MCF 10A (cell line): Measurements from ENCODE around the gene NRG3. TPM values are rescaled to one million over a fixed set of nuclear protein-coding genes. Genes with fewer than 3 reads are reported as not detected.
A peak's percentile ranks its signal among the peaks of the same experiment; 100 is the strongest.

Experiments used
- BruUV-seq: library from RNA; stranded (reverse); fragments of 400-500 nt; replicated peaks from 2 replicates; lab custom pipeline; 2021; lab: Mats Ljungman, UMichigan
- CTCF ChIA-PET: fragments of 300-600 bp; sonication (Branson Sonifier 250); formaldehyde crosslinking; extraction: SDS; loops from one replicate; lab custom pipeline; 2021; ENCODE audit warnings: antibody characterized with exemption, inconsistent platforms; lab: Yijun Ruan, JAX
- POLR2A ChIA-PET: fragments of 300-600, 350-650 bp; sonication (Branson Sonifier 250); formaldehyde crosslinking; extraction: SDS; loops from one replicate; lab custom pipeline; 2020; ENCODE audit warnings: antibody characterized with exemption, inconsistent platforms; lab: Yijun Ruan, JAX
- DNase-seq: peaks from one replicate; pipeline ENCODE4 v3.0.0-alpha.2; 2018; ENCODE audit not compliant: unreplicated experiment
- H3K27ac Mint-ChIP-seq: one replicate; pipeline ENCODE4 v1.8.0; 2022; ENCODE audit warnings: mild to moderate bottlenecking, low read depth, mixed read lengths; ENCODE audit not compliant: unreplicated experiment
- H3K27me3 Mint-ChIP-seq: one replicate; pipeline ENCODE4 v1.8.0; 2022; ENCODE audit warnings: mixed read lengths; ENCODE audit not compliant: insufficient read depth, unreplicated experiment
- H3K36me3 Mint-ChIP-seq: one replicate; pipeline ENCODE4 v1.8.0; 2022; ENCODE audit warnings: mild to moderate bottlenecking, moderate library complexity, mixed read lengths; ENCODE audit not compliant: insufficient read depth, unreplicated experiment
- H3K4me1 Mint-ChIP-seq: one replicate; pipeline ENCODE4 v1.8.0; 2022; ENCODE audit warnings: mixed read lengths; ENCODE audit not compliant: insufficient read depth, unreplicated experiment
- H3K4me3 Mint-ChIP-seq: one replicate; pipeline ENCODE4 v1.8.0; 2022; ENCODE audit warnings: mild to moderate bottlenecking, moderate library complexity, mixed read lengths; ENCODE audit not compliant: unreplicated experiment
- H3K9me3 Mint-ChIP-seq: one replicate; pipeline ENCODE4 v1.8.0; 2022; ENCODE audit warnings: mixed read lengths; ENCODE audit not compliant: unreplicated experiment
- CTCF ChIP-seq: fragments of 200-600 bp; IDR thresholded peaks from one replicate; pipeline ENCODE4 v1.8.0; 2022; ENCODE audit warnings: antibody characterized with exemption, mild to moderate bottlenecking; ENCODE audit not compliant: unreplicated experiment
- intact Hi-C: fragments of 100-400 bp; cut with micrococcal nuclease; formaldehyde crosslinking; loops from 2 replicates; pipeline ENCODE4 v1.14.1; 2022
- total RNA-seq: library from RNA; stranded (reverse); gene quantifications from 2 replicates; pipeline ENCODE4 v1.2.3, GENCODE V29; 2022

The NRG3 gene
- total RNA-seq, 1 experiment from 2014 or later = not detected

GRCh38 chr10:81900989-81901388 is 26.0 kb downstream of the NRG3 start:
- intact Hi-C loops = no loop called here
- Mint-ChIP-seq H3K9me3 (no peaks in the 10 kb centered on the region), H3K27me3 (no peaks in the 10 kb centered on the region), H3K4me1 (peaks cover 10% of the 10 kb centered on the region), H3K4me3 (no peak overlapping the region), H3K36me3 (no peaks in the 10 kb centered on the region), H3K27ac (no peak overlapping the region)
- POLR2A ChIA-PET = no interaction called here
- BruUV-seq = no TSS peak
- DNase-seq = no peak
- TF ChIP-seq CTCF = no peak
- CTCF ChIA-PET = interaction anchor here (0.6 kb wide), 1 partner anchor 1395 kb away, joined by 4 read pairs; no protein-coding TSS in a partner anchor

- no peak for TF ChIP-seq CTCF
- intact Hi-C loops = no loop called here
- CTCF ChIA-PET = no interaction called here
- DNase-seq = no peak
- peaks cover 13% of the 10 kb centered on the region for H3K4me1 Mint-ChIP-seq
- no peaks in the 10 kb centered on the region for H3K27me3 Mint-ChIP-seq
- no peaks in the 10 kb centered on the region for H3K36me3 Mint-ChIP-seq
- H3K27ac Mint-ChIP-seq = no peak overlapping the region
- no peak overlapping the region for H3K4me3 Mint-ChIP-seq
- POLR2A ChIA-PET = no interaction called here
- BruUV-seq = no TSS peak
- peaks cover 8% of the 10 kb centered on the region for H3K9me3 Mint-ChIP-seq
These were observed 28.5 kb downstream of the NRG3 start for GRCh38 chr10:81903472-81903871.

GRCh38 chr10:81905161-81905560 is 30.2 kb downstream of the NRG3 start:
- Mint-ChIP-seq H3K27ac (no peak overlapping the region), H3K4me3 (no peak overlapping the region), H3K36me3 (no peaks in the 10 kb centered on the region), H3K27me3 (no peaks in the 10 kb centered on the region), H3K9me3 (peaks cover 8% of the 10 kb centered on the region), H3K4me1 (peaks cover 15% of the 10 kb centered on the region)
- ChIA-PET POLR2A (no interaction called here), CTCF (no interaction called here)
- no TSS peak for BruUV-seq
- peak; percentile 15 for DNase-seq
- no peak for TF ChIP-seq CTCF
- intact Hi-C loops = no loop called here

GRCh38 chr10:81909453-81909852 is 34.5 kb downstream of the NRG3 start:
- no peak for DNase-seq
- BruUV-seq = no TSS peak

More at GRCh38 chr10:81909453-81909852, 34.5 kb downstream of the NRG3 start:
- no peak overlapping the region for H3K27ac Mint-ChIP-seq
- CTCF ChIA-PET = no interaction called here
- no peaks in the 10 kb centered on the region for H3K36me3 Mint-ChIP-seq
- peaks cover 23% of the 10 kb centered on the region for H3K4me1 Mint-ChIP-seq
- H3K9me3 Mint-ChIP-seq = peaks cover 8% of the 10 kb centered on the region
- H3K27me3 Mint-ChIP-seq = no peaks in the 10 kb centered on the region
- intact Hi-C loops = no loop called here
- POLR2A ChIA-PET = no interaction called here
- TF ChIP-seq CTCF = no peak
- H3K4me3 Mint-ChIP-seq = no peak overlapping the region
